ENCODE data around the gene OR52H1. TPM values are rescaled to one million over a fixed set of nuclear protein-coding genes. Genes with fewer than 3 reads are reported as not detected.
"Not testable (repeated sequence)": the region's sequence is repeated elsewhere in the genome, so short reads cannot be mapped to it uniquely, and the experiment has no call there.

OR52H1 gene
- total RNA-seq, 1 donor from 2014 or later, result not detected

GRCh38 chr11:5593146-5593545 lies 44.8 kb upstream of the OR52H1 start:
- DNase-seq (ENCODE audit: low read depth) (peak; percentile 59), FAIRE-seq (no peak)
- H3K79me2 ChIP-seq (ENCODE audit: insufficient read depth, low read length), result peaks cover 5% of the 10 kb centered on the region
- no peak overlapping the region for H2AFZ ChIP-seq (ENCODE audit: low read depth, low read length)
- H3K9ac ChIP-seq (ENCODE audit: low read length), result peak overlapping the region; percentile 21
- TF ChIP-seq CTCF (IDR thresholded peaks at IDR 0.05; ENCODE audit: insufficient read depth, low read depth, low read length) (no peak), EZH2 (IDR thresholded peaks at IDR 0.05; ENCODE audit: insufficient read depth, low read length) (no peak)
- H3K4me1 ChIP-seq (ENCODE audit: insufficient read depth, low read length), result peaks cover 11% of the 10 kb centered on the region
- no peaks in the 10 kb centered on the region for H3K36me3 ChIP-seq (ENCODE audit: insufficient read depth, low read length)
- Mint-ChIP-seq H3K27me3 (ENCODE audit: low read depth, unreplicated experiment) (no peaks in the 10 kb centered on the region), H3K4me1 (ENCODE audit: low read depth, unreplicated experiment) (peaks cover 26% of the 10 kb centered on the region), H3K36me3 (ENCODE audit: low read depth, unreplicated experiment) (no peaks in the 10 kb centered on the region), H3K4me3 (ENCODE audit: unreplicated experiment) (no peak overlapping the region), H3K27ac (ENCODE audit: unreplicated experiment) (peak overlapping the region; percentile 67), H3K9me3 (ENCODE audit: unreplicated experiment) (no peaks in the 10 kb centered on the region)
- H3K4me3 ChIP-seq (ENCODE audit: insufficient read depth, low read depth, low read length), result no peak overlapping the region
- H4K20me1 ChIP-seq (ENCODE audit: insufficient read depth, low read length), result no peaks in the 10 kb centered on the region
- no peaks in the 10 kb centered on the region for H3K9me3 ChIP-seq (ENCODE audit: insufficient read depth, low read depth, low read length)
- peak overlapping the region; percentile 23 for H3K27ac ChIP-seq (ENCODE audit: low read depth, low read length)
- peak overlapping the region; percentile 8 for H3K4me2 ChIP-seq (ENCODE audit: low read length)
- H3K27me3 ChIP-seq (ENCODE audit: insufficient read depth, low read length), result no peaks in the 10 kb centered on the region

- H3K36me3 Mint-ChIP-seq (ENCODE audit: low read depth, unreplicated experiment), result no peaks in the 10 kb centered on the region
- Histone ChIP-seq H3K9me3 (ENCODE audit: insufficient read depth, low read depth, low read length) (no peaks in the 10 kb centered on the region), H2AFZ (ENCODE audit: low read depth, low read length) (no peak overlapping the region), H3K4me2 (ENCODE audit: low read length) (no peak overlapping the region), H3K9ac (ENCODE audit: low read length) (peak overlapping the region; percentile 21), H3K36me3 (ENCODE audit: insufficient read depth, low read length) (no peaks in the 10 kb centered on the region), H3K27ac (ENCODE audit: low read depth, low read length) (peak overlapping the region; percentile 23), H4K20me1 (ENCODE audit: insufficient read depth, low read length) (no peaks in the 10 kb centered on the region), H3K4me3 (ENCODE audit: insufficient read depth, low read depth, low read length) (no peak overlapping the region), H3K79me2 (ENCODE audit: insufficient read depth, low read length) (peaks cover under 1% of the 10 kb centered on the region), H3K27me3 (ENCODE audit: insufficient read depth, low read length) (no peaks in the 10 kb centered on the region), H3K4me1 (ENCODE audit: insufficient read depth, low read length) (peaks cover 6% of the 10 kb centered on the region)
- H3K27ac Mint-ChIP-seq (ENCODE audit: unreplicated experiment), result peak overlapping the region; percentile 60
- no peak for TF ChIP-seq EZH2 (IDR thresholded peaks at IDR 0.05; ENCODE audit: insufficient read depth, low read length)
- no peak for TF ChIP-seq CTCF (IDR thresholded peaks at IDR 0.05; ENCODE audit: insufficient read depth, low read depth, low read length)
- DNase-seq (ENCODE audit: low read depth), result no peak
- H3K9me3 Mint-ChIP-seq (ENCODE audit: unreplicated experiment), result no peaks in the 10 kb centered on the region
- H3K4me1 Mint-ChIP-seq (ENCODE audit: low read depth, unreplicated experiment), result peaks cover 23% of the 10 kb centered on the region
- no peak for FAIRE-seq
- no peaks in the 10 kb centered on the region for H3K27me3 Mint-ChIP-seq (ENCODE audit: low read depth, unreplicated experiment)
- no peak overlapping the region for H3K4me3 Mint-ChIP-seq (ENCODE audit: unreplicated experiment)
Observed at GRCh38 chr11:5592615-5593014, 44.3 kb upstream of the OR52H1 start.

- FAIRE-seq (no peak), DNase-seq (ENCODE audit: low read depth) (no peak)
- H2AFZ ChIP-seq (ENCODE audit: low read depth, low read length), result no peak overlapping the region
- Mint-ChIP-seq H3K27ac (ENCODE audit: unreplicated experiment) (no peak overlapping the region), H3K36me3 (ENCODE audit: low read depth, unreplicated experiment) (no peaks in the 10 kb centered on the region), H3K4me3 (ENCODE audit: unreplicated experiment) (no peak overlapping the region), H3K4me1 (ENCODE audit: low read depth, unreplicated experiment) (peaks cover 21% of the 10 kb centered on the region), H3K9me3 (ENCODE audit: unreplicated experiment) (no peaks in the 10 kb centered on the region), H3K27me3 (ENCODE audit: low read depth, unreplicated experiment) (no peaks in the 10 kb centered on the region)
- H3K36me3 ChIP-seq (ENCODE audit: insufficient read depth, low read length), result no peaks in the 10 kb centered on the region
- H3K79me2 ChIP-seq (ENCODE audit: insufficient read depth, low read length), result no peaks in the 10 kb centered on the region
- no peak overlapping the region for H3K4me3 ChIP-seq (ENCODE audit: insufficient read depth, low read depth, low read length)
- peaks cover 5% of the 10 kb centered on the region for H3K4me1 ChIP-seq (ENCODE audit: insufficient read depth, low read length)
- no peak overlapping the region for H3K27ac ChIP-seq (ENCODE audit: low read depth, low read length)
- no peaks in the 10 kb centered on the region for H4K20me1 ChIP-seq (ENCODE audit: insufficient read depth, low read length)
- H3K9ac ChIP-seq (ENCODE audit: low read length), result no peak overlapping the region
- no peaks in the 10 kb centered on the region for H3K27me3 ChIP-seq (ENCODE audit: insufficient read depth, low read length)
- H3K9me3 ChIP-seq (ENCODE audit: insufficient read depth, low read depth, low read length), result no peaks in the 10 kb centered on the region
- H3K4me2 ChIP-seq (ENCODE audit: low read length), result no peak overlapping the region
- TF ChIP-seq EZH2 (IDR thresholded peaks at IDR 0.05; ENCODE audit: insufficient read depth, low read length), result no peak
- no peak for TF ChIP-seq CTCF (IDR thresholded peaks at IDR 0.05; ENCODE audit: insufficient read depth, low read depth, low read length)
Observed at GRCh38 chr11:5591613-5592012, 43.3 kb upstream of the OR52H1 start.

- H3K9me3 Mint-ChIP-seq (ENCODE audit: unreplicated experiment); H3K36me3 Mint-ChIP-seq (ENCODE audit: low read depth, unreplicated experiment); H3K27me3 ChIP-seq (ENCODE audit: insufficient read depth, low read length); H3K27ac ChIP-seq (ENCODE audit: low read depth, low read length); FAIRE-seq; H3K9ac ChIP-seq (ENCODE audit: low read length); H3K9me3 ChIP-seq (ENCODE audit: insufficient read depth, low read depth, low read length); H3K4me1 ChIP-seq (ENCODE audit: insufficient read depth, low read length); H3K4me2 ChIP-seq (ENCODE audit: low read length); H3K27ac Mint-ChIP-seq (ENCODE audit: unreplicated experiment); H3K79me2 ChIP-seq (ENCODE audit: insufficient read depth, low read length); H3K4me3 ChIP-seq (ENCODE audit: insufficient read depth, low read depth, low read length); H3K4me3 Mint-ChIP-seq (ENCODE audit: unreplicated experiment); DNase-seq (ENCODE audit: low read depth); H3K27me3 Mint-ChIP-seq (ENCODE audit: low read depth, unreplicated experiment); H3K36me3 ChIP-seq (ENCODE audit: insufficient read depth, low read length); H4K20me1 ChIP-seq (ENCODE audit: insufficient read depth, low read length); H2AFZ ChIP-seq (ENCODE audit: low read depth, low read length): not testable (repeated sequence)
- peaks cover 15% of the 10 kb centered on the region for H3K4me1 Mint-ChIP-seq (ENCODE audit: low read depth, unreplicated experiment)
Observed at GRCh38 chr11:5589906-5590305, 41.6 kb upstream of the OR52H1 start.
